ENCODE measurements around the gene LRIG1.

DNA sequence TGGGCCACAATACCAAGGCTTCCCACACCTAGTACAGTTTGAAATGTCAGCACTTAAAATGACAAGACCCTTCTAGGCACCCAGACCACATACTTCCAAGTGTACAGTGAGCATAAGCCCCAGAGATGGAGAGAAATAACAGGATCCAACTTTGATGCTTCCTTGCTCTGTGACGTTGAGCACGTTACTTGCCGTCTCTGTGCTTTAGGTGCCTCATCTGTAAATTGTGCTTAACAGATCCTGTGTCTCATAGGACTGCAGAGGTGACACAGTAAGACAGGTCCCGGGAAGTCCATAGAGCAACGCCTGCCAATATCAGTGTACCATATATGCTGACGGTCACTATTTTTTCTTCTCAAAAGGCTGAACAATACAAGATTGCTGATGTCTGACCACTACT, 59.1 kb downstream of the LRIG1 start:
- TF ChIP-seq CTCF (IDR thresholded peaks at IDR 0.05; ENCODE audit: poor library complexity): no peak
- no peak for TF ChIP-seq EZH2phosphoT487 (IDR thresholded peaks at IDR 0.05; ENCODE audit: low read depth, severe bottlenecking, unreplicated experiment)
